DMS79 treated with DMSO at 0.1 percent for 48 hours (cell line): ENCODE data around the gene ARG1.
"Not testable (repeated sequence)": the region's sequence is repeated elsewhere in the genome, so short reads cannot be mapped to it uniquely, and the experiment has no call there.

Experiments
- DNase-seq: peaks from one replicate; lab custom pipeline; 2025; lab: John Stamatoyannopoulos, UW

ARG1 gene

DNA sequence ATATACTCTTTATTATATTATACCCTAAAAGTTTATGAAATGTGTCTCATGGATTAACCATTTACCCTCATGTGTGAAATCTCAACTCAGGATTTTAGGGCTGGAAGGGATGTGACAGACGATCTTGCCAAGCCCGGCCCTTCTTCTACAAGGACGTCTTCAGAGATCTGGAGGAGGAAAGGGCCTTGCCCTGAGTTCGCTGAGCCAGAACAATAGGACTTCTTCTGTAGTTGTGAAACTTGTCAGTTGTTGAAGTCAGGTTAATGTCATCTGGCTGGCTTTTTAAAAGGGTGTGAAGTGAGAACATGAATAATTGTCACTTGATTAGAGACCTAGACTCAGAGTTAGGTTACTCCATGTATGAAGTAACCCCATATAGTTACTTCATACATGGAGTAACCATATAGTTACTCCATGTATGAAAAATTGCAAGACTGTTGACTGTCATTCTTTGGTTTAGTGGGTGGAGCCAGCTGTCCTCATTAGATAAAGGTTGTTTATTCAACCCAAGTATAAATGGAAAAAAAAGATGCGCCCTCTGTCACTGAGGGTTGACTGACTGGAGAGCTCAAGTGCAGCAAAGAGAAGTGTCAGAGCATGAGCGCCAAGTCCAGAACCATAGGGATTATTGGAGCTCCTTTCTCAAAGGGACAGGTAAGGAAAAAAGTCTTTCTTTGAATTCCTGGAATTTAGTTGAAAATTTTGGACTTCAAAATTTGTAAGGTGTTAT is at the start of gene ARG1:
Gene ARG1 (plus strand): TSS at position 541 of the 730 bp plus-strand sequence. CDS start 57 bp downstream, at position 598.
- no peak for DNase-seq

DNA sequence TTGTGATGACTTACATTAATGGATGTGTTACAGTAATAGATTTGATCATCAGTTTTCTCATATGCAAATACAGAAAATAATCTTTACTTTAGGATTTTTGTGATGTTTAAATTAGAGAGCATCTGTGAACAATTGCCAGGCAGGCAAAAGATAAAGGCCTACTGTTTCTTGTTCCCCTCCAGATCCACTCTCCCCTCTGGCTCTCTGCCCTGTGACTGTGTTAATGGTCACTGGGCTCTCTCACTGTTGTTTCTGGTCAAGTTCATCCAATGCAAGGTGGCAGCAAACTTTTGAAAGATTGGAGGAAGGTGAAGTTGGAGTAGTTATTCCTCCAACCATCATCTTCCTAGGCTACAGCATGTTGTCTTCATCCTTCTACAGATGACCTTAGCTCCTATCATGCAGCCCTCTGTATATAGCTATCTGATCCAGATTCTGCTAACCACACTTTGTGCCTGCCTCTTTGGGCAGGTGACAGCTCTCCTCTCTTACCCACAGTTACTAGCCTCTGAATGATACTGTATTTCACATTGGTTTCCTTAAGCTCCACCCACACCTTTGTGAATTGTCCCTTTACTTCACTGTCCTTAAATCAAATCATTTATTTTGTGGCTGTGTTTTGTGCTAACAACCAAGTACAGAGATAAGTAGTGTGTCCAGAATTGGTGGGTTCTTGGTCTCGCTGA is 48.9 kb upstream of the ARG1 start:
- DNase-seq = no peak

GRCh38 chr6:131524695-131525336 is 48.2 kb upstream of the ARG1 start:
- DNase-seq = no peak

- not testable (repeated sequence) for DNase-seq
Measured at GRCh38 chr6:131530936-131531335, 42.1 kb upstream of the ARG1 start.

- DNase-seq = not testable (repeated sequence)
Measured at GRCh38 chr6:131531681-131532080, 41.3 kb upstream of the ARG1 start.

- no peak for DNase-seq
Measured at GRCh38 chr6:131532580-131533039, 40.4 kb upstream of the ARG1 start.

DNA sequence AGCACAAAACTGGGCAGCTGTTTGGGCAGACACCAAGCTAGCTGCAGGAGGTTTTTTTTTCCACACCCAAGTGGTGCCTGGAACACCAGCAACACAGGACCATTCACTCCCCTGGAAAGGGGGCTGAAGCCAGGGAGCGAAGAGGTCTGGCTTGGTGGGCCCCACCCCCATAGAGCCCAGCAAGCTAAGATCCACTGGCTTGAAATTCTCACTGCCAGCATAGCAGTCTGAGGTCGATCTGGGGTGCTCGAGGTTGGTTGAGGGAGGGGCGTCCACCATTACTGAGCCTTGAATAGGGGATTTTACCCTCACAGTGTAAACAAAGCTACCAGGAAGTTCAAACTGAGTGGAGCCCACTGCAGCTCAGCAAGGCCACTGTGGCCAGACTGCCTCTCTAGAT is 34.4 kb upstream of the ARG1 start:
- DNase-seq = not testable (repeated sequence)

DNA sequence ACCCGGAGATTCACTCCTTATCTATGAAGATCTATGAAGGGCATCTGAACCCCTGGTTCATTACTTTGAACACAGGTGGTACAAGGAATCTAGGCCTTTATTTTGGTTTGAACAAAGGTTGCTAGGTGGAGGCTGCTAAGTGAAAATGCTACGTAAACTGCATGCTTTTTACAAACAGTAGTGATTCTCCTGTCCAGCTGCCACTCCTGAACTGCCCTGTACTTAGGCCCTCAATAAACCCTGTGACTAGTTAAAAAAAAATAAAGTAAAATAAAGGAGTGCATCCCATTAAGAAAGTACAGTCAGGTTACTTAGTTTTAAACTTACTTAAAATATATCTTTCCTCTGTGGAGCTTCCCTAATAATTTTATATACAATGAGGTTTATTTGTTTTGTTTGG is 27.7 kb upstream of the ARG1 start:
- DNase-seq = no peak

DNA sequence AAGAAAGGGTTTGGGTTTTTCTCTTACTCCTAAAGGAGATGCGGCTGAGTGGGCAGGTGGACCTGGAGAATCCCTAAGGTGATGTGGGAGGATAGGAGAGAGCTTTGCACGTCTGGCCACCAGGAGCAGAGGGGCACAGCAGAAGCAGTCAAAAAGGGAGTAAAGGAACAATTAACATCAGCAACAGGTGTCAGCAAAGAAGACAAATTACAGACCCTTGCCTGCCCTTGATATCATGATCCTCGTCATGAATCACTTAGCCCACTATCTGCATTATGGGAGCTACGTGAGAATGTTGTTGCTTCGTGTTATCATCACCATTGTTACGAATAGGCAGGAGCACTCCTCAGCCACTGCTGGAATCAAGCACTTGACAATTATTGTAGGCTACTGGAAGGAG is 25.5 kb upstream of the ARG1 start:
- DNase-seq = no peak

- no peak for DNase-seq
Measured at GRCh38 chr6:131548441-131548840, 24.6 kb upstream of the ARG1 start.

DNA sequence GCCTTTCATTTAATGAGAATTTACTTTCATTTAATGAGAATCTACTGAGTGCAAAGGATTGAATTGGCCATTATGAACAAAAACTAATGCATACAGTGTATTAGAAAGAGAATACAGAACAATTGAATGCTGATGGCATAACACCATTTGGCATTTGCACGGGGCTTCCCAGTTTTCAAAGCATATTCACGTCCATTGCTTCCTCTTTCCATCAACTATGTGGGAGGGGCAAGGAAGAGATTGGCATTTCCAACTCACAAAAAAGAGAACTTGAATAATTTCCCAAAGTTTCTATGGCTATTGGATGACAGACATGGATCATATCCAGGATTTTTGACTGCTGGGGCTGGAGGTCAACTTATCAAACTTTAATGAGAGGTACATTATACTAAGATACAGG is 23.2 kb upstream of the ARG1 start:
- DNase-seq = no peak

- DNase-seq = no peak
Measured at GRCh38 chr6:131551902-131552301, 21.1 kb upstream of the ARG1 start.

GRCh38 chr6:131552572-131552971 is 20.5 kb upstream of the ARG1 start:
- DNase-seq = no peak

DNA sequence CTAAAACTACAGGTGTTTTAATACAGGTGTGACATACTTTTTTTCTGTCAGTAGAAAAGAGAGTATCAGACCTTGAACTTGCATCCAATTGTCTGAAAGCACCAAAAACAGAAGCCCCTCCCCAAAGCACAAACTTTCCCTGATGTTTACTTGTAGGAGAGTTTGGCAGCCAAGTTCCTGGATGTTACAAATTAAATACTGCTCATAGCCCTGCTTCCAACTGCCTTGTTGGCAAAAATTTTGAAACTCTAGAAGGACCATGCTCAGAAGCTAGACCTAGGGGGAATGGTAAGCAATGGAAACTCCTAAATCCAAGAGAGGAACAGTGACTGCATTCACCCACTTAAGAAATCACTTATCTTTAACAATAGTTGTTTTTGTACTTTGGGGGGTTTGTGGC is 17.0 kb upstream of the ARG1 start:
- no peak for DNase-seq

DNA sequence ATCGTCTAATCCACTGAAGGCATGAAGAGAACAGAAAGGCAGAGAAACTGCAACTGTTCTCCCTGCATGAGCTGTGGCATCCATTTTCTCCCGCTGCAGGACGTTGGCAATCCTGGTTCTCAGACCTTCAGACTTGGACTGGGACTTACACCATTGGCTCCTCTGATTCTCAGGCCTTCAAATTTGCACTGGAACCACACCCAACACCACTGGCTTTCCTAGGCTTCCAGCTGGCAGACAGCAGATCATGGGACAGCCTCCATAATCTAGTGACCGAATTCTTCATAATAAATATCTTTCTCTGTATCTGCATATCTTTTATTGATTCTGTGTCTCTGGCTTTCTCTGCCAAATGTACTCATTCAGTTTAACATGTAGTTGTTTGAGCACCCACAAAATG is 14.1 kb upstream of the ARG1 start:
- no peak for DNase-seq

- no peak for DNase-seq
Measured at GRCh38 chr6:131561925-131562707, 10.9 kb upstream of the ARG1 start.

DNA sequence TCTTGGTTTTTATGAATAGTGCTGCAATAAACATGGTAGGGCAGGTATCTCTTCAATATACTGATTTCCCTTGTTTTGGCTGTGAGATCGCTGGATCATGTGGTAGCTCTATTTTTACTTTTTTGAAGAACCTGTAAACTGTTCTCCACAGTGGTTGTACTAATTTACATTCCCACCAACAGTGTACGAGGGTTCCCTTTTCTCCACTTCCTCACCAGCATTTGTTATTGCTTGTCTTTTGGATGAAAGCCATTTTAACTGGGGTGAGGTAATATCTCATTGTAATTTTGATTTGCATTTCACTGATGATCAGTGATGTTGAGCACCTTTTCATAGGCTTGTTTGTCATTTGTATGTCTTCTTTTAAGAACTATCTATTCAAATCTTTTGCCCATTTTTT is 8.0 kb upstream of the ARG1 start:
- no peak for DNase-seq

DNA sequence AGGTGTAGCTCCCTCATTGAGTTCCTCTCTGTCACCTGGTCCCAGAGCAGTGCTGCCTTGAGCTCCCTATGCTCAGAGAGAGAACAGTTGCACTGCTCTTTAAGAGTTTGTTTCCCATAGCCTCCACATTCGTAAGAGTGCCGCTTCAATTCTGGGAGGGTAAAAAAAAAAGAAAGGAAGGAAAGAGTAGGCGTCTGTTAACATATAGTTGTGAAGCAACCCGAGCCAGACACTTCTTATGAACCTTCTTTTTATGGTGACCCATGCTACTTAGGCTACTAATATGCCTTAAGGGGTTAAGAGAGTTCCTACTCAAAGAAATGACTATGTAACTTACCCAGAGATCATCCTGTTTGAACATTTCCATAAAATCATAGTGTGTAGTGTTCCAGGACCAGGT is 4.3 kb upstream of the ARG1 start:
- DNase-seq = no peak

DNA sequence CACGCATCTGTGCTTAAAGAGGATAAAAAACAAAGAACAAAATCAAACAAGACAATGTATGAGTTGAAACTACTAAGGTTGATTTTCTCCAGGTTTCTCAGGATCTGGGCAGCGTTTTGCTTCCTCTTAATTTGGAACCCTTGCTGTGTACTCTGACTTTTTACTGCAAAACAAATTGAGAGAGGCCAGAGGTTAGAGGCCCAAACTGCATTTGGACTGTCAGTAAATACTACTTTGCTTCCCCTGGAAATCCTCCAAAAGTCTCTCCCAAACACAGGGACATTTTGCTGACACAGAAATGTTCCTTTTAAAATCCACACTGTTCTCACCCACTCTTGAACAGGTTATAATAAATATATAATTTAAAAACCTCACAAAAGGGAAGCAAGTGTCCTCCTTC is 1.1 kb downstream of the ARG1 start:
- no peak for DNase-seq

DNA sequence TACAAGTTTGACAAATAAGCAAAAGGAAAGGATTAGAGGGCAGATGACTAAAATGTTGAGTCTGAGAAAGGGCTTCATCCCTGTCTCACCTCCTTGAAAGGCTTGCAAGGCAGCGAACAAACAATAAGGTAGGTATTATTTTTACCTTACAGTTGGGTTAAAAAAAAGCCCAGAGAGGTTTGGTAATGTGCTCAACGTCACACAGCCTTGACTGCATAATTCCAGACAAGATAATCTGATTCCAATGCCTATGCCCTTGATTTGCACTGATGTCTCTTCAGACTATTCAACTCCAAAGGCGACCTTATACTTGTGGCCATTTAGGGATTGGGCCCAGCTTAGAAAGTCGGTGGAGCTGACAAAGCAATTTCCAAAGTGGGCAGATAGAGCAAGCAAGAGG is 1.7 kb downstream of the ARG1 start:
- no peak for DNase-seq

DNA sequence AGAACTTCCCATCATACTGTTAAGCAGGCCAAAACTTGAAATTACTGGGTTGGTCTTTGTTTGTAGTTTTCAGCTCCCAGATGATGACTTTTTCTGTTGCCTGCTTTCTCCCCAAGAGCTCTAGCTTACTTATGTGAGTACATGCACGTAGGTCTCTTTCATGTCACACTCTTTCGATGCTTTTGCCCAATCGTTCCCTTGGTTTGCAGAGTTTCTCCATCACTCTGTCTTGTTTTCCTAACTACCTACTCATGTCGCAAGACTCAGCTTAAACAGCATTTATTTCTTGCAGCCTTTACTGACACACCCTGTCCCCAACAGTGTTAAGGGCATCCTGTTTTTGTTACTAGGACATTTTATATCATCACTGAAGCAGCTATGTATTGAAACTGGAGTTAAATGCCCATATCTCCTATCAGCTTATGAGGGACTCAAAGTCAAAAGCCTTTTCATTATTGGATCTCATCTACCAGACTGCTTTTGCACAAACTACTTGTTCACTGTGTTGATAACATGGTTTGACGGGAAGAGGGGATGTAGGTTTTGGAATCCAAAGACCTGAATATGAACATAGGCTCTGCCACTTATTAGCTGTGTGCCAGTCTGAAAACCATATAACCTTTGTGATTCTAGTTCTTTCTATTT is 2.9 kb downstream of the ARG1 start:
- no peak for DNase-seq

- DNase-seq = no peak
Measured at GRCh38 chr6:131581523-131581922, 8.5 kb downstream of the ARG1 start.
